Esophagus (tissue), 2 donors: ENCODE results near the gene MARK1. TPM values are rescaled to one million over a fixed set of nuclear protein-coding genes. Genes with fewer than 3 reads are reported as not detected.
A peak's percentile ranks its signal among the peaks of the same experiment; 100 is the strongest.

Source experiments
- H3K27ac ChIP-seq, 2 donors: one replicate each; pipeline ENCODE4 v1.5.1; 2013; ENCODE audit warnings: low read depth in 2 of 2, mild to moderate bottlenecking in 2 of 2, inconsistent platforms in 1 of 2, low read length in 1 of 2, moderate library complexity in 1 of 2
- H3K27me3 ChIP-seq, 2 donors: one replicate each; pipeline ENCODE4 v1.6.1; 2013; ENCODE audit warnings: low read length in 2 of 2, control low read depth in 1 of 2, mild to moderate bottlenecking in 1 of 2; ENCODE audit not compliant: insufficient read depth in 2 of 2, control insufficient read depth in 1 of 2
- H3K36me3 ChIP-seq, 2 donors: one replicate each; pipeline ENCODE4 v1.6.1; 2013; ENCODE audit warnings: low read length in 1 of 2; ENCODE audit not compliant: control insufficient read depth in 2 of 2, insufficient read depth in 2 of 2
- H3K4me1 ChIP-seq, 2 donors: one replicate each; pipeline ENCODE4 v1.6.1; 2013; ENCODE audit warnings: low read length in 1 of 2; ENCODE audit not compliant: control insufficient read depth in 2 of 2, insufficient read depth in 2 of 2
- H3K4me3 ChIP-seq, 2 donors: one replicate each; pipeline ENCODE4 v1.5.1; 2013; ENCODE audit warnings: low read length in 2 of 2, mild to moderate bottlenecking in 2 of 2, low read depth in 1 of 2, moderate library complexity in 1 of 2
- H3K9me3 ChIP-seq, 2 donors: one replicate each; pipeline ENCODE4 v1.6.1; 2013; ENCODE audit warnings: mild to moderate bottlenecking in 2 of 2, low read depth in 1 of 2, low read length in 1 of 2, moderate library complexity in 1 of 2; ENCODE audit not compliant: control insufficient read depth in 2 of 2, insufficient read depth in 1 of 2
- whole genome bisulfite sequencing, 2 donors: extraction: QIAGEN DNeasy Blood & Tissue Kit; methylation state at CpG; one replicate each; pipeline ENCODE4 v1.1.7; 2013; 5-methylcytosine and 5-hydroxymethylcytosine counted together
- polyA plus RNA-seq, 2 donors: library from polyadenylated mRNA; stranded (reverse); fragments of 200-250 nt; gene quantifications; one replicate each; pipeline ENCODE4 v1.2.3, GENCODE V29; 2013
- donor health status: healthy with polysubstance abuse.
- donor health status: Bipolar disorder and iron deficiency.

MARK1 gene
- 1 to 10 TPM; 3.4 to 3.8 TPM for polyA plus RNA-seq

- WGBS, 2 donors, result 0% methylated on average over 69 to 96 of the region's 96 CpGs
- H3K9me3 ChIP-seq, result no peaks in the 10 kb centered on the region
- H3K4me3 ChIP-seq, result peak within 1 kb of the TSS; percentile 83 to 97
- peak within 1 kb of the TSS; percentile 82 to 87 for H3K27ac ChIP-seq
- H3K4me1 ChIP-seq, result peaks cover 0 to 4% of the 10 kb centered on the region in 2 donors
- no peaks in the 10 kb centered on the region for H3K36me3 ChIP-seq
- H3K27me3 ChIP-seq, result no peaks in the 10 kb centered on the region
Measured at GRCh38 chr1:220527908-220528678, at the start of gene MARK1. Gene MARK1 (plus strand): TSS chr1:220528136. CDS start chr1:220528823, 687 bp downstream.

DNA sequence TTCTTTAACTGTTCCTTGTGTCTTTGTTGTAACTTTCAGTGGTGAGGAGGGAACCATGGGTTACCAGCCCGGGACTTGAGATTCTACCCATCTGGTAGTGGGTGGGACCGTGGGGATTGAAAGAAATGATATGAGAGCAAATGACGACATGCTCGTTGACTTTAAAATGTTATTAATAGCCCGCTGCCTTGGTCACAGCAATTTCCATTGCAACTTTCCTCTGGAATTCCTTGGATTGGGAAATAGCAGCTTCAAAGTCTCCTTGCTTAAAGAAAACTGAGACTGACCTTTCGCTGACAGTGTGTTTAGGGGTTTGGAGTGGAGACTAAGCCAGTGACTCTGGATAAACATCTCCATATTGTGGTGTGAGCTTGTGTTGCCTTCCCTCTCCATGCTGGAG is 44.2 kb upstream of the MARK1 start:
- H3K9me3 ChIP-seq, result no peaks in the 10 kb centered on the region
- no peaks in the 10 kb centered on the region for H3K4me1 ChIP-seq
- H3K27ac ChIP-seq, result no peak overlapping the region
- H3K4me3 ChIP-seq, result no peak overlapping the region
- WGBS, 2 donors, result 75 to 77% methylated on average over 6 of the region's 6 CpGs
- no peaks in the 10 kb centered on the region for H3K27me3 ChIP-seq
- H3K36me3 ChIP-seq, result no peaks in the 10 kb centered on the region

DNA sequence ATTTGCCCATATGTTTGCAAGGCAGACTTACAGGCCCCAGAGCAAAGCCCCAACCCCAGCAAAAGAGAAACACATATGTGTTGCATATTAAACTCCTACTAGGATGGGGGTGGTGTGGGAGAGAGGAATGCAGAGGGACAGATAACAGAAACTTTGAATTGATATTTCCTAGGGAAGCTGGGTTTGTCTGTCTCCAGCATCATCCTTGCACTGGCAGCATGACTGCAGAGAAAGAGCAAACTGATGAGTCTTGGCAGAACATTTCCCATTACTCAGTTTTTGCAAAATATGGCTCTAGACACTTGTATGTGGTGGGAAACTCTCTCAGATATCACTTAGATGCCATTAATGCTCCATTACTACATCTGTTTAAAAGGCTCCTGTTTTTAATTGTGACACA is 43.8 kb upstream of the MARK1 start:
- Histone ChIP-seq H3K27me3 (no peaks in the 10 kb centered on the region), H3K27ac (no peak overlapping the region), H3K9me3 (no peaks in the 10 kb centered on the region), H3K36me3 (no peaks in the 10 kb centered on the region), H3K4me1 (no peaks in the 10 kb centered on the region), H3K4me3 (no peak overlapping the region)

DNA sequence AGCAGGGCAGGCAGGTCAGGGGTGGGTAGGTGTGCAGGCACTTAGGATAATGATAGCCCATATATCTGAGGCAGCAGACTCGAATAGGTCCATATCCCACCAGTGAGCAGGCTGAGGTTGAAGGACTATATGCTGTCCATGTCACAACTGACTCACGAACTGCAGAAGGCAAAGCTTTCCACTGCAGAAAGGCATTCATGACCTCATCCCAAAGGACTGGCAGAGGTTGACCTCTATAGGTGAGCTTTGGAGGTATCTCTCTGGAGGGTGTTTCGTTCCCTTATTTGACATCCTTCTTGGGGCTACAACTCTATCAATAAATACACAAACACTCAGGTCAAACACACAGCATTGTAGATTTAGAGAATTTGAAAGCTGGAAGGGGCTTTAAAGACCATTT is 42.8 kb upstream of the MARK1 start:
- Histone ChIP-seq H3K4me3 (no peak overlapping the region), H3K4me1 (no peaks in the 10 kb centered on the region), H3K36me3 (no peaks in the 10 kb centered on the region), H3K9me3 (no peaks in the 10 kb centered on the region), H3K27me3 (no peaks in the 10 kb centered on the region), H3K27ac (no peak overlapping the region)
- WGBS, 2 donors, result 70 to 72% methylated on average over 3 of the region's 3 CpGs

- Histone ChIP-seq H3K4me3 (no peak overlapping the region), H3K9me3 (no peaks in the 10 kb centered on the region), H3K27ac (no peak overlapping the region), H3K27me3 (no peaks in the 10 kb centered on the region), H3K4me1 (no peaks in the 10 kb centered on the region), H3K36me3 (no peaks in the 10 kb centered on the region)
- 69 to 72% methylated on average over 6 of the region's 6 CpGs for WGBS, 2 donors
Measured at GRCh38 chr1:220485791-220486190, 42.1 kb upstream of the MARK1 start.

DNA sequence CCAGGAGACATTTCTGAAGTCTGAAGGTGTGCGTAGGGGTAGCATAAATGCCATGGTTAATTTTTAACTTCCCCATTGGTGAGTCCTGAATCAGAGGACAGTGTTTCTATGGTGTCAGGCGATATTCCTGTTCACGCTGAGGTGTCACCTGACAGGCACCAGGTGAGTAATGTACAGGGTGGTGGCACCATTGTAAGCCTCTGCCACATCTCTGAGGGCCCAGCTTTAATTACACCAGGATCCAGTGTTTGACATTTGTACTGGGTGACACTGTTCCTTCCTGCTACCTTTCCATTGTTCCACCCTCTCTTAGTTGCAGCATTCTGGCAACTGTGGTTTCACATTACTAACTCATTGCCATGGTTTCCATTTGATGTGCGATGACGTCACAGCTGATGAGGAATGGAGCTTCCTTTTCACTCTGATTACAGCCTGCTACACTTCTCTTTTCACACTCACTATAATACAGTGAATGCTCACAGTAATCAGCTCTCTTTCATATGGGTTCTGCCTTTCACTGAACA is 40.6 kb upstream of the MARK1 start:
- WGBS, 2 donors, result 59 to 63% methylated on average over 5 of the region's 5 CpGs
- Histone ChIP-seq H3K27ac (peak overlapping the region in 1 of 2 donors; percentile 53), H3K27me3 (no peaks in the 10 kb centered on the region), H3K9me3 (no peaks in the 10 kb centered on the region), H3K4me1 (no peaks in the 10 kb centered on the region), H3K36me3 (no peaks in the 10 kb centered on the region), H3K4me3 (no peak overlapping the region)

DNA sequence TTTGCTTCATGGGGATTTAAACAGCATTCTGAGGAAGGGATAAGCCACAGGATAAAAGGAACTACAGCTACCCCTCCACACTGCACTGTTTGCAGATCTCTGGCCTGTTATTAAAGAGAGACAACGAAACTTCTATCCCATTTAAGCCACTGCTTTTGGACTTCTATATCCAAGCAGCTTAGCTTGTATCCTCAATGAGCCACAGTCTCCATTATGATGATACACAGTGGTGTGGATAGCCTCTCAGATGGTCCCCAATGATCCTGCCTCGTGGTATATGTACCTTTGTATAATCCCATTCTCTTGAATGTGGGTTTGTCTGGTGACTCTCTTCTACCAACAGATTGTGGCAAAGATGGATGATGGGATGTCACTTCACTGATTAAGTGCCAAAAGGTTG is 36.0 kb upstream of the MARK1 start:
- Histone ChIP-seq H3K27ac (no peak overlapping the region), H3K27me3 (no peaks in the 10 kb centered on the region), H3K4me3 (no peak overlapping the region), H3K9me3 (no peaks in the 10 kb centered on the region), H3K4me1 (no peaks in the 10 kb centered on the region), H3K36me3 (no peaks in the 10 kb centered on the region)
- 63 to 65% methylated on average over 2 of the region's 2 CpGs for WGBS, 2 donors

GRCh38 chr1:220497220-220497947 is 30.6 kb upstream of the MARK1 start:
- Histone ChIP-seq H3K27me3 (no peaks in the 10 kb centered on the region), H3K9me3 (no peaks in the 10 kb centered on the region), H3K4me3 (no peak overlapping the region), H3K36me3 (no peaks in the 10 kb centered on the region), H3K4me1 (peaks cover 0 to 2% of the 10 kb centered on the region in 2 donors), H3K27ac (peak overlapping the region in 1 of 2 donors; percentile 2)
- WGBS, 2 donors, result 36 to 64% methylated on average over 5 of the region's 5 CpGs

- no peak overlapping the region for H3K4me3 ChIP-seq
- H3K36me3 ChIP-seq, result no peaks in the 10 kb centered on the region
- WGBS, 2 donors, result 48 to 51% methylated on average over 2 of the region's 2 CpGs
- peaks cover 0 to 2% of the 10 kb centered on the region in 2 donors for H3K4me1 ChIP-seq
- H3K27ac ChIP-seq, result no peak overlapping the region
- H3K9me3 ChIP-seq, result no peaks in the 10 kb centered on the region
- H3K27me3 ChIP-seq, result no peaks in the 10 kb centered on the region
Measured at GRCh38 chr1:220498188-220498587, 29.7 kb upstream of the MARK1 start.
